Stimulated activated naive CD4-positive, alpha-beta T cell treated with Interleukin-2 at 50 U/mL for 16 hours (primary cell): Measurements from ENCODE around the gene ZNF460.

ENCODE experiments used
- DNase-seq: peaks from one replicate; lab custom pipeline; 2025; lab: John Stamatoyannopoulos, UW

ZNF460 gene

GRCh38 chr19:57280962-57281400, 696 bp downstream of the ZNF460 start:
- no peak for DNase-seq

DNA sequence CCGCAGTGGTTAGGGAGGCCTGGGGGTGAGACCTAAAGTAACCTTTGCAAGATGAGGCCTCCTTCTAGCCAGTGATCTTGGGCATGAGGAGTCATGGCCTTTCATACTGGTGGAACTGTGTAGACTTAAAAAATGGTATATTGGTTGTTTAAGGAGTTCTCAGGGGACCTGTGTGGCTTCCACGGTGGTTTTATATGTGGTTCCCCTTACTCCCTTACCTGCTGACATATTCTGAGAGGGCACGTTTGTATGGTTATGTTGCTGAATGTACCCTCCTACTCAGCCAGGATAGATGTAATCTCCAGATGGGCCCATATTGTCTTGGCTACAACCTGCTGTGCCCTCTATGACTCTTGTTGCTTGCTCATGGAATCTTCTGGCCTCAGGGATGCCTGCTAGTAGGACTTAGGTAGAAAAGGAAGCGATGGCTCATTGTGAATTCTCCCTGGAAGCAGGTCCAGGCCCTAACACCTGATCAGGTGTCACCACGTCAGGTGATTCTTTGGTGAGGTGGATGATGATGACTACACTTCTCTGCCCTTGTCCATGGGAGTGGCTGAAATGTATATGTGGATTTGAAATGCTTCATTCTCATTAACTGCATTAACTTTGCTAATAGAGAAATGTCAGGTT, 1.8 kb downstream of the ZNF460 start:
- no peak for DNase-seq

DNA sequence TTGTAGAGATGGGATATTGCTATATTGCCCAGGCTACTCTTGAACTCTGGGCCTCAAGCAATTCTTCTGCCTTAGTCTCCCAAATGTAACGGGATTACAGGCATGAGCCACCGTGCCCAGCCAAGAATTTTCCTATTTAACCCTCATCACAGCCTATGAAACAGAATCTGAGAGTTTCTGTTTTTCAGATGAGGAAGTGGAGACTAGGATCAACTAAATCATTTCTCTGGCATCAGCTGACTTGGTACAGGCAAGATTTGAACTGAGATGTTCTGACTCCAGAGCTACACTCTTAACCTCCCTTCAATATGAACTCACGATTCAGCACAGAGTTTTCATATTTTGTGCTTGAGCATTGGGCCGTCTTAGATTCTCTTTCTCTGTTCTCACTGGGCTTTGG, 8.1 kb downstream of the ZNF460 start:
- no peak for DNase-seq

DNA sequence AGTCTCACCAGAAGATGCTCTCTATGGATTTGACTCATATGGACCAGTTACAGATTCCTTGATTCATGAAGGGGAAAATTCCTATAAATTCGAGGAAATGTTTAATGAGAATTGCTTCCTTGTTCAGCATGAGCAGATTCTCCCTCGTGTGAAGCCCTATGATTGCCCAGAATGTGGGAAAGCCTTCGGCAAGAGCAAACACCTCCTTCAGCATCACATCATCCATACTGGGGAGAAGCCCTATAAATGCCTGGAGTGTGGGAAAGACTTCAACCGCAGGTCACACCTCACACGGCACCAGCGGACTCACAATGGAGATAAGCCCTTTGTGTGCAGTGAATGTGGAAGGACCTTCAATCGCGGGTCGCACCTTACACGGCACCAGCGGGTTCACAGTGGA, 10.7 kb downstream of the ZNF460 start:
- no peak for DNase-seq

DNA sequence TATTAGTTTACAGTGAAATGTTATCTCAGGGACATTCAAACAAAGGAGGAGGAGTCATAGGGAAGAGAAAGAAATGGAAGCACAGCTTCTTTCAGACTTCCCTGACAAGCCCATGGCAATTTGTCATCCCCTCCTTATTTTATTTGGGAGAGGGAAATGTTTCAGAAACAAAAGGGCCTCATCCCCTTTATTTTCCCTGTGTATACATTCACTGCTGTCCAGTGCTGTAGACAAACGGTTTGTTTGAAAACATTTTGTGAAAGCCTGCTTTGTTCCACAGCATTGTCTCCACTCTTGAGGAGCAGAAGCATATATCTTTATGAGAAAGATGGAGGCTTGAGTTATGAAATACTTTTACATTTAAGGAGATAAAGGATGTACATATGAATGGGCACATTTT, 12.3 kb downstream of the ZNF460 start:
- no peak for DNase-seq

GRCh38 chr19:57293719-57294118, 13.4 kb downstream of the ZNF460 start:
- no peak for DNase-seq

- DNase-seq, result no peak
Measured at GRCh38 chr19:57302020-57302465, 21.8 kb downstream of the ZNF460 start.

GRCh38 chr19:57302727-57303401, 22.6 kb downstream of the ZNF460 start:
- DNase-seq, result no peak

DNA sequence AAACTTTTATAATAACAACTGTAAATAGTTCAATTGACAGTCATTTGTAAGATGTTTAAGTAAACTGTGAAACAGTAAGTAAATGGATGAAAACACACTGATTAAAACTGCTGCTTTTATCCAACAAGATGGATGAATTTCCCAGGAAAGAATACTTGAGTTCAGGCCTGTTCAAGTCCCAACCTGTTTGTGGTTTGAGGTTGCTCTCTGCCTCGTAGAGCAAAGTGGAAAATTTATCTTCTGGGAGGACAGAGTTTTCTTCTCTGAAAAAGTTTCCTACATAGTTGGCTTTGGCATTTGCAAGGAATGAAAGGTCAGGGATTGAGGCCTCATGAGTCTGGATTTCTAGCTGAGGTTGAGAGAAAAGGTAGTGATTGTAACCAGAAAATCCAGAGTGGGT, 24.8 kb downstream of the ZNF460 start:
- DNase-seq, result no peak

- DNase-seq, result no peak
Measured at GRCh38 chr19:57308514-57308913, 28.2 kb downstream of the ZNF460 start.

- DNase-seq, result no peak
Measured at GRCh38 chr19:57310792-57311191, 30.5 kb downstream of the ZNF460 start.

DNA sequence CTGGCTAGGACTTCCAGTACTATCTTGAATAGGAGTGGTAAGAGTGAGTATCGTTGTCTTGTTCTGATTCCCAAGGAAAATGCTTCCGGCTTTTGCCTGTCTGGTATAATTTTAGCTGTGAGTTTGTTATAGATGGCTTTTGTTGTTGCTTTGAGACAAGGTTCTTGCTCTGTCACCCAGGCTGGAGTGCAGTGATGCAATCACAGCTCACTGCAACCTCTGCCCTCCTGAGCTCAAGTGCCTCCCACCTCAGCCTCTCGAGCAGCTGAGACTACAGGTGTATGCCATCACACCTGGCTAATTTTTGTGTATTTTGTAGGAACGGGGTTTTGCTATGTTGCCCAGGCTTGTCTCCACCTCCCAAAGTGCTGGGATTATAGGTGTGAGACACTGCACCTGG, 33.9 kb downstream of the ZNF460 start:
- DNase-seq, result no peak

DNA sequence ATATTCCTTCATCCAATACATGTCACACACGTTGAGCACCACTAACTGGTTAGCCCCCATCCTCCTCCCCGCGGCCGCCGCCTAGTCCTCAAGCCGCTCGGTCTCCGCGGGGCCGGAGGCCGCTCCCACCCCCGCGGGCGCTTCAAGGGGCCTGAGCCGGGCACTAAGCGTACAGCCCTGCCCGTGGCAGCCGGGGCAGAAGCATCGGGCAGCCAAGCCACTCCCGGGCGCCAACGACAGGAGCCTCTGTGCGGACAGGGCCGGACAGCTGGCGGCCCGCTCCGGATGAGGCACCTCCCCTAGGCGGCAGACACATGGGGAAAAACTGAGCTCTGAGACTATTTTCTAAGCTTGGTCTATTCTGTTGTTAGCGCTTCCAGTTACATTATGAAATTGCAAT, 37.2 kb downstream of the ZNF460 start:
- DNase-seq, result no peak

GRCh38 chr19:57319869-57320179, 39.5 kb downstream of the ZNF460 start:
- DNase-seq, result no peak

DNA sequence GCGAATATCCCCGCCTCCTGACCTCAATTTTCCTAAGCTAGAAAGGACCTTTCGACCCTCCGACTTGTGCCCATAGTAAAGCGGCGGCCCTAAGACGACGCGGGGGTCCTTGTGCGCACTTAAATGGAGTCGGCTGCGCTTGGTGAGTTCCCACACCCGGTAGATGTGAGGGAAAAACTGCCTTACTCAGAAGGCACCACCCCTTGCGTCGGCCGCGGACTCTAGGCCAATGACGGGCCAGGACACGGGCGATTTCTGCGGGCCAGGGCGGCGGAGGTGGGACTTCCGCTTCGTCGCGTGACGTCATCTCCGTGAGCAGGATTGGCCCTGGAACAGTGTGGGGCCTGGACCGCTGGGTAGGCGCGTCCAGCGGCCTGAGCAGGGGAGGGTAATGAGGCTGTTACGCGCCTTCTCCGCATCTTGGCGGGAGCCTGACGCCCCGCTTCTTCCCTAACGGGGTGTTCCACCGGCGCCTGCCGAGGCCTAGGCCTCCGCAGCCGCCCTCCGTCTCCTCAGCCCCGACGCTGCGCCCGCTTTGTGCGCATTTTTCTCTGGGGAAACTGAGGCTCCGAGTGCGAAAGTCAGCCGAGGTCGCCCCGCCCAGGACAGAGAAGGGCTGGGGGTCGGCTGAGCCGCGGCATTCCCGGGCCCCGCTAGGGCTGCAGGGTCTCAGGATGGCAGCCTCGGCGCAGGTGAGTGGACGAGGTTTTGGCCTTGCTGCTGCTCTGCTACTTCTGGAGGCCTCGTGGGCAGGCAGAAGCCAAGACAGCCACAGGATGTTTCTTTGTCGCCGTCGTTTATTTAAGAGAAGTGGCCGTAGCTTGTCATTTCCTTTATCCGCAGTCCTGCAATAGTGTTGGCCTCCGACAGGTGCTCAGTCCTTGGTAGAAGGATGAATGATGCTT, 40.1 kb downstream of the ZNF460 start, which contains the start of gene ZNF543:
Gene ZNF543 (plus strand): TSS at position 293 of the 905 bp plus-strand sequence. CDS start 382 bp downstream, at position 675.
- peak; percentile 92 for DNase-seq

DNA sequence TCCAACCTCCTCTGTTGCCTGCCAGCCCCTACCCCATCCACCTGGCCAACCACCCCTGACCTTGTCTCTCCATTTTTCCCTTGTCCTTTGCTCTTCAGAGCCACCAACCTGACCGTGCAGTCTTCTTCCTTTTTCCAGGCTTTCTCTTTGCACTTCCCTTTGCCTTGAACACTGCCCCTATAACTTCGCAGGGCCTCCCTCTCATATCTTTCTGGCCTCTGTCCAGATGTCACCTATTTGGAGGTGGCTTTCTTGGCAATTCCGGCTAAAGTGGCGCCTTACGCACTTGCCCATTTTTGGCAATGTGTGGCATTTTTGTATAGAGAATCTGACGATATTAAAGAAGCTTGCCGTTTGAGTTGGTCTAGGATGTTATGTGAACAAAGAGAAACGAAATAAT, 40.8 kb downstream of the ZNF460 start:
- DNase-seq, result no peak

GRCh38 chr19:57321751-57322150, 41.5 kb downstream of the ZNF460 start:
- no peak for DNase-seq

DNA sequence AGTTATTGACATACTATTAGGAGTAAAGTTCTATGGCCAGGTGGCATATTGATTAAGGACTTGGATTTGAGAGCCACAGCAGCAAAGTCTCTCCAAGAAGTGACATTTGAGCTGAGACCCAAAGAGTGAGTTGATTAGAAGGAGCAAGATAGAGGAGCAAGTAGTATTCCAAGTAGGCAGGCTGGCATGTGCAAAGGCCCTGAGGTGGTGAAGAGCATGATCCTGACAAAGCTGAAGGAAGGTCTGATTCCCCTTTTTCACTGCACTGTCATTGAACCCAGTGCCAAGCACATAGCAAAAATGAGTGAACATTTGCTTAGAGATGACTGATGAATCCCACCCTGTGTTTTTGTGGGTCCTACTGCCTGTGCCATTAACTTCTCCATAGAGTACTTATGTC, 44.7 kb downstream of the ZNF460 start:
- DNase-seq, result no peak

GRCh38 chr19:57327993-57328392, 47.7 kb downstream of the ZNF460 start:
- DNase-seq, result no peak

- DNase-seq, result no peak
Measured at GRCh38 chr19:57334191-57334590, 53.9 kb downstream of the ZNF460 start.

DNA sequence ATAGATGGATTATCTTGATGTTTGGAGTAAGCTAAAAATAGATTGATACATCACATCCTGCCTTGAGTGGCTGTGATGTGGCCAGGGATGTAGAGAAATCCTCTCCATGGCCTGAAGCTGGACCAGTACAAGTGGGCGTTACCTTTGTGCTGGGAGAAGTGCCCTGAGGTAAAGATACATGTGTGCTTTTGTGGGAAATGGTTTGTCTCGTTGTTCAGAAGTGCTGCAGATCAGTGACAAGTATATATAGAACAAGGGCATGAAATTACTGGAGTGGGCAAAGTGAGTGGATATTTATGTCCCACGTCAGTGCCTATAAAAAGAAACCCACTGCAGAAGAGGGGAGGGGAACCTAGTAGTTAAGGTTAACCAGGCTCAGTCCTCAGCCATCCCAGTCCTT, 58.6 kb downstream of the ZNF460 start:
- no peak for DNase-seq

GRCh38 chr19:57342582-57342981, 62.3 kb downstream of the ZNF460 start:
- DNase-seq, result no peak
